Measurements from ENCODE around the gene TARBP2.

DNA sequence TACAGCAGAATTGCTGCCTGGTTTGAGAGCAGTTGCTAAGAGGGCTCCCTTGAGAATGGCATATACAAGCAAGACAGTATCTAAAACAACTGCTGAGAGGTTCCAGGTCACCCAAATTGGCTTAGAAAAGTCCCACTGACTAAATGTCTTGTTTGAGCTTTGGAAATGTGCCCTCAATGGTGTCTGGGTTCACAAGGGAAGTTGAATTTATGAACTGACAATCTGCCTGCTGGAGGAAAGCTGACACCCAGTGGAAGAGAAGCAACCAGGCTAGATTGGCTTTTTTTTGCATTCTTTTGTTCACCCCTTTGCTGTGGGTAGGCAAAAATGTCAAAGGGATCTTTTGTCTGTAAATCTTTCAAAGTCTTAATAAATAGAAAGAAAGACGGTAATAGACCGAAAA is 50.8 kb downstream of the TARBP2 start:
- TF ChIP-seq POLR2A (IDR thresholded peaks at IDR 0.05; ENCODE audit: low read length) (no peak), GATA1 (IDR thresholded peaks at IDR 0.05; ENCODE audit: low read depth, low read length) (no peak)

Measured in erythroblast (primary cell).